ENCODE results near the gene ECSIT.

The ECSIT gene

GRCh38 chr19:11547929-11548700, 19.2 kb upstream of the ECSIT start:
- no peak for DNase-seq (ENCODE audit: insufficient read length)
- no peak for FAIRE-seq
- TF ChIP-seq POLR2A (IDR thresholded peaks at IDR 0.05; ENCODE audit: low read depth, low read length) (no peak), POLR2AphosphoS5 (IDR thresholded peaks at IDR 0.05; ENCODE audit: low read depth, low read length) (no peak), TAF1 (IDR thresholded peaks at IDR 0.05; ENCODE audit: borderline replicate concordance, low read depth, low read length) (no peak)

- no peak for TF ChIP-seq POLR2AphosphoS5 (IDR thresholded peaks at IDR 0.05; ENCODE audit: low read depth, low read length)
- TF ChIP-seq TAF1 (IDR thresholded peaks at IDR 0.05; ENCODE audit: borderline replicate concordance, low read depth, low read length): no peak
- TF ChIP-seq POLR2A (IDR thresholded peaks at IDR 0.05; ENCODE audit: low read depth, low read length): no peak
- DNase-seq (ENCODE audit: insufficient read length): no peak
- FAIRE-seq: no peak
These were observed 12.3 kb upstream of the ECSIT start for GRCh38 chr19:11541238-11541637.

- DNase-seq (ENCODE audit: insufficient read length) (no peak), FAIRE-seq (no peak)
- no peak for TF ChIP-seq TAF1 (IDR thresholded peaks at IDR 0.05; ENCODE audit: borderline replicate concordance, low read depth, low read length)
- TF ChIP-seq POLR2AphosphoS5 (IDR thresholded peaks at IDR 0.05; ENCODE audit: low read depth, low read length): no peak
- no peak for TF ChIP-seq POLR2A (IDR thresholded peaks at IDR 0.05; ENCODE audit: low read depth, low read length)
These were observed 11.7 kb upstream of the ECSIT start for GRCh38 chr19:11540645-11541044.

- no peak for TF ChIP-seq POLR2AphosphoS5 (IDR thresholded peaks at IDR 0.05; ENCODE audit: low read depth, low read length)
- TF ChIP-seq POLR2A (IDR thresholded peaks at IDR 0.05; ENCODE audit: low read depth, low read length): no peak
- no peak for TF ChIP-seq TAF1 (IDR thresholded peaks at IDR 0.05; ENCODE audit: borderline replicate concordance, low read depth, low read length)
- FAIRE-seq (no peak), DNase-seq (ENCODE audit: insufficient read length) (no peak)
These were observed 10.8 kb upstream of the ECSIT start for GRCh38 chr19:11539495-11540365.

- FAIRE-seq (no peak), DNase-seq (ENCODE audit: insufficient read length) (no peak)
- TF ChIP-seq POLR2AphosphoS5 (IDR thresholded peaks at IDR 0.05; ENCODE audit: low read depth, low read length) (no peak), TAF1 (IDR thresholded peaks at IDR 0.05; ENCODE audit: borderline replicate concordance, low read depth, low read length) (no peak), POLR2A (IDR thresholded peaks at IDR 0.05; ENCODE audit: low read depth, low read length) (no peak)
These were observed 9.5 kb upstream of the ECSIT start, which contains the start of gene CNN1 for GRCh38 chr19:11538232-11539036. Gene CNN1, plus strand, starts transcription at chr19:11538851. Its CDS starts 77 bp downstream, at chr19:11538928.

GRCh38 chr19:11535792-11536595, 7.1 kb upstream of the ECSIT start:
- FAIRE-seq (peak; percentile 93), DNase-seq (ENCODE audit: insufficient read length) (peak; percentile 92)

GRCh38 chr19:11534948-11535347, 6.0 kb upstream of the ECSIT start:
- DNase-seq (ENCODE audit: insufficient read length): no peak
- no peak for TF ChIP-seq POLR2A (IDR thresholded peaks at IDR 0.05; ENCODE audit: low read depth, low read length)
- no peak for TF ChIP-seq TAF1 (IDR thresholded peaks at IDR 0.05; ENCODE audit: borderline replicate concordance, low read depth, low read length)
- no peak for FAIRE-seq

More at GRCh38 chr19:11535792-11536595, 7.1 kb upstream of the ECSIT start:
- TF ChIP-seq POLR2A (IDR thresholded peaks at IDR 0.05; ENCODE audit: low read depth, low read length): no peak

- TF ChIP-seq POLR2AphosphoS5 (IDR thresholded peaks at IDR 0.05; ENCODE audit: low read depth, low read length): no peak
- TF ChIP-seq POLR2A (IDR thresholded peaks at IDR 0.05; ENCODE audit: low read depth, low read length): no peak
- TF ChIP-seq TAF1 (IDR thresholded peaks at IDR 0.05; ENCODE audit: borderline replicate concordance, low read depth, low read length): no peak
- DNase-seq (ENCODE audit: insufficient read length) (no peak), FAIRE-seq (no peak)
These were observed 5.6 kb upstream of the ECSIT start for GRCh38 chr19:11534538-11534937.

GRCh38 chr19:11530432-11530831, 1.5 kb upstream of the ECSIT start:
- TF ChIP-seq POLR2A (IDR thresholded peaks at IDR 0.05; ENCODE audit: low read depth, low read length) (no peak), POLR2AphosphoS5 (IDR thresholded peaks at IDR 0.05; ENCODE audit: low read depth, low read length) (no peak), TAF1 (IDR thresholded peaks at IDR 0.05; ENCODE audit: borderline replicate concordance, low read depth, low read length) (no peak)
- FAIRE-seq (no peak), DNase-seq (ENCODE audit: insufficient read length) (no peak)

- no peak for TF ChIP-seq TAF1 (IDR thresholded peaks at IDR 0.05; ENCODE audit: borderline replicate concordance, low read depth, low read length)
- TF ChIP-seq POLR2AphosphoS5 (IDR thresholded peaks at IDR 0.05; ENCODE audit: low read depth, low read length): no peak
- no peak for TF ChIP-seq POLR2A (IDR thresholded peaks at IDR 0.05; ENCODE audit: low read depth, low read length)
- DNase-seq (ENCODE audit: insufficient read length) (no peak), FAIRE-seq (no peak)
These were observed 9.8 kb downstream of the ECSIT start for GRCh38 chr19:11519138-11519537.
